ENCODE results near the gene DLGAP1. TPM values are rescaled to one million over a fixed set of nuclear protein-coding genes. Genes with fewer than 3 reads are reported as not detected.

Gene DLGAP1
- total and polyA plus RNA-seq, 2 of the 4 experiments (the other 2 are of a cell fraction): under 0.01 to 0.09 TPM

DNA sequence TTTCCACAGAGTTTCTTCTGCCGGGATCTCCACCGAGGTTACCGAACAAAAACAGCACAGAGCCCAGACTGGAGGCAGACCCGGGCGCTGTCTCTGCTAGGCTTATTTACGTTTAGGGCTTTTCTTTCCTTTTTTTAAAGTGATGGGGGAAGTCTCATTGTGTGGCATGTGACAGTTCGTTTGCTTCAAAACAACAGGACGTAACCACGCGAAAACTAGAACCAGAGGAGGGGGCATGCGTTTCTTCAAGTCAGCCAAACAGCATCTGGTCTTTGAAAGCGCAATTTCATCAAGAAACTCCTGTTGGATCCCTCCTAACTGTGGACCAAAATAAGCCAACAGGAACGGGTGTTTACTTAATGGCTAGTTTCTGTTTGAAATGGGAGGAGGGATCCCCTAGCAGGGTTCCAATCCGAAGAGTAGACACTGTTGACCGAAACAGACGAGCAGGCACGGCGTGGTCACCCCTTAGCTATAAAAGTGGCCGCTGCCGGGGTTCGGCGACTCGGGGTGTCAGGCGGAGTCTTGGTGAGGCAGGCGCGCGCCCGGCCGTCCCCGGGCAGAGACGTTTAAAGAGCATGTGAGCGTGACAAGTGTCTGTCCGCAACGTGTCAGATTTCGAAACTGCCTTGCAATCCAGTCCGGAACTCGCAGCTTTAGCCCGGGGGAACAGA lies 1006.1 kb downstream of the DLGAP1 start (continued):
- TF ChIP-seq, protein P1, sequence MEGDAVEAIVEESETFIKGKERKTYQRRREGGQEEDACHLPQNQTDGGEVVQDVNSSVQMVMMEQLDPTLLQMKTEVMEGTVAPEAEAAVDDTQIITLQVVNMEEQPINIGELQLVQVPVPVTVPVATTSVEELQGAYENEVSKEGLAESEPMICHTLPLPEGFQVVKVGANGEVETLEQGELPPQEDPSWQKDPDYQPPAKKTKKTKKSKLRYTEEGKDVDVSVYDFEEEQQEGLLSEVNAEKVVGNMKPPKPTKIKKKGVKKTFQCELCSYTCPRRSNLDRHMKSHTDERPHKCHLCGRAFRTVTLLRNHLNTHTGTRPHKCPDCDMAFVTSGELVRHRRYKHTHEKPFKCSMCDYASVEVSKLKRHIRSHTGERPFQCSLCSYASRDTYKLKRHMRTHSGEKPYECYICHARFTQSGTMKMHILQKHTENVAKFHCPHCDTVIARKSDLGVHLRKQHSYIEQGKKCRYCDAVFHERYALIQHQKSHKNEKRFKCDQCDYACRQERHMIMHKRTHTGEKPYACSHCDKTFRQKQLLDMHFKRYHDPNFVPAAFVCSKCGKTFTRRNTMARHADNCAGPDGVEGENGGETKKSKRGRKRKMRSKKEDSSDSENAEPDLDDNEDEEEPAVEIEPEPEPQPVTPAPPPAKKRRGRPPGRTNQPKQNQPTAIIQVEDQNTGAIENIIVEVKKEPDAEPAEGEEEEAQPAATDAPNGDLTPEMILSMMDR (conservative IDR thresholded peaks at IDR 0.05; ENCODE audit: low read depth, low read length): no peak
